HL-60 (cell line): ENCODE measurements around the gene ACTN1.

Source experiments
- DNase-seq, 2 experiments: peaks; one replicate each; pipeline ENCODE4 v3.0.0-alpha.2; 2010 to 2020; ENCODE audit warnings: low read depth in 1 of 2, low spot score in 1 of 2
- H3K27ac ChIP-seq: fragments of 250-450 bp; sonication (Bioruptor Pico); replicated peaks from 2 replicates; pipeline ENCODE4 v1.5.1; 2020; ENCODE audit warnings: mild to moderate bottlenecking, moderate library complexity
- H3K27me3 ChIP-seq: fragments of 250-450 bp; sonication (Bioruptor Pico); 2 replicates; pipeline ENCODE4 v1.5.1; 2021; ENCODE audit warnings: mild to moderate bottlenecking, moderate library complexity; ENCODE audit not compliant: insufficient read depth, poor library complexity, severe bottlenecking
- H3K4me3 ChIP-seq: replicated peaks from 2 replicates; pipeline ENCODE4 v1.5.1; 2011; ENCODE audit warnings: mild to moderate bottlenecking, control low read depth, low read length; ENCODE audit not compliant: insufficient read depth
- GABPA ChIP-seq: IDR thresholded peaks from 2 replicates; pipeline ENCODE4 v1.6.1; 2012; ENCODE audit warnings: low read depth
- POLR2AphosphoS5 ChIP-seq: IDR thresholded peaks from 2 replicates; pipeline ENCODE4 v1.6.1; 2012; ENCODE audit warnings: low read depth
- SPI1 ChIP-seq: IDR thresholded peaks from 2 replicates; pipeline ENCODE4 v1.6.1; 2012; ENCODE audit warnings: low read depth, mild to moderate bottlenecking, borderline replicate concordance
- TF ChIP-seq, protein P1 (sequence below): IDR thresholded peaks from 2 replicates; pipeline ENCODE4 v1.6.1; 2012; ENCODE audit warnings: low read depth; ENCODE audit not compliant: insufficient replicate concordance
- TF ChIP-seq, protein P2 (sequence below): IDR thresholded peaks from one replicate; pipeline ENCODE4 v1.5.1; 2011; ENCODE audit warnings: low read length, control low read depth, inconsistent platforms; ENCODE audit not compliant: insufficient read depth

The ACTN1 gene

DNA sequence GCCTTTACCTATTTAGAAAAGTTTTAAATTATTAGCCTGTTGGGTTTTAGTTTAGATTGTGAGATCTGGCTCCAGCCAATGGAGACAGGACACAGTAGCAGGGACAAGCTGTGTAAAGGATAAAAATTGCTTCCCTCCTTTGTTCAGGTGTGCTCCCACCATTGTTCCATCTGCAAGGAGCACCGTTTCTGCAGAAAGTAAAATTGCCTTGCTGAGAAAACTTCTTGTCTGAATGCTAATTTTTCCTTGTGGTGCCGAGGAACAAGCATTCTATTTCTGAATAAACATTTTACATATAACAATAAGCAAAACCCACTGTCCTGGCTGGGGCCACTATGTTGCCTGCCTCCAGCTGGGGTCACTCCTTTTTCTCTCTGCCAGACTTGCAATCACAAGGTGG is 113.6 kb downstream of the ACTN1 start:
- no peak for TF ChIP-seq GABPA
- TF ChIP-seq POLR2AphosphoS5 = no peak
- TF ChIP-seq, protein P1, sequence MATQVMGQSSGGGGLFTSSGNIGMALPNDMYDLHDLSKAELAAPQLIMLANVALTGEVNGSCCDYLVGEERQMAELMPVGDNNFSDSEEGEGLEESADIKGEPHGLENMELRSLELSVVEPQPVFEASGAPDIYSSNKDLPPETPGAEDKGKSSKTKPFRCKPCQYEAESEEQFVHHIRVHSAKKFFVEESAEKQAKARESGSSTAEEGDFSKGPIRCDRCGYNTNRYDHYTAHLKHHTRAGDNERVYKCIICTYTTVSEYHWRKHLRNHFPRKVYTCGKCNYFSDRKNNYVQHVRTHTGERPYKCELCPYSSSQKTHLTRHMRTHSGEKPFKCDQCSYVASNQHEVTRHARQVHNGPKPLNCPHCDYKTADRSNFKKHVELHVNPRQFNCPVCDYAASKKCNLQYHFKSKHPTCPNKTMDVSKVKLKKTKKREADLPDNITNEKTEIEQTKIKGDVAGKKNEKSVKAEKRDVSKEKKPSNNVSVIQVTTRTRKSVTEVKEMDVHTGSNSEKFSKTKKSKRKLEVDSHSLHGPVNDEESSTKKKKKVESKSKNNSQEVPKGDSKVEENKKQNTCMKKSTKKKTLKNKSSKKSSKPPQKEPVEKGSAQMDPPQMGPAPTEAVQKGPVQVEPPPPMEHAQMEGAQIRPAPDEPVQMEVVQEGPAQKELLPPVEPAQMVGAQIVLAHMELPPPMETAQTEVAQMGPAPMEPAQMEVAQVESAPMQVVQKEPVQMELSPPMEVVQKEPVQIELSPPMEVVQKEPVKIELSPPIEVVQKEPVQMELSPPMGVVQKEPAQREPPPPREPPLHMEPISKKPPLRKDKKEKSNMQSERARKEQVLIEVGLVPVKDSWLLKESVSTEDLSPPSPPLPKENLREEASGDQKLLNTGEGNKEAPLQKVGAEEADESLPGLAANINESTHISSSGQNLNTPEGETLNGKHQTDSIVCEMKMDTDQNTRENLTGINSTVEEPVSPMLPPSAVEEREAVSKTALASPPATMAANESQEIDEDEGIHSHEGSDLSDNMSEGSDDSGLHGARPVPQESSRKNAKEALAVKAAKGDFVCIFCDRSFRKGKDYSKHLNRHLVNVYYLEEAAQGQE = no peak
- no peak for TF ChIP-seq SPI1
- TF ChIP-seq, protein P2, sequence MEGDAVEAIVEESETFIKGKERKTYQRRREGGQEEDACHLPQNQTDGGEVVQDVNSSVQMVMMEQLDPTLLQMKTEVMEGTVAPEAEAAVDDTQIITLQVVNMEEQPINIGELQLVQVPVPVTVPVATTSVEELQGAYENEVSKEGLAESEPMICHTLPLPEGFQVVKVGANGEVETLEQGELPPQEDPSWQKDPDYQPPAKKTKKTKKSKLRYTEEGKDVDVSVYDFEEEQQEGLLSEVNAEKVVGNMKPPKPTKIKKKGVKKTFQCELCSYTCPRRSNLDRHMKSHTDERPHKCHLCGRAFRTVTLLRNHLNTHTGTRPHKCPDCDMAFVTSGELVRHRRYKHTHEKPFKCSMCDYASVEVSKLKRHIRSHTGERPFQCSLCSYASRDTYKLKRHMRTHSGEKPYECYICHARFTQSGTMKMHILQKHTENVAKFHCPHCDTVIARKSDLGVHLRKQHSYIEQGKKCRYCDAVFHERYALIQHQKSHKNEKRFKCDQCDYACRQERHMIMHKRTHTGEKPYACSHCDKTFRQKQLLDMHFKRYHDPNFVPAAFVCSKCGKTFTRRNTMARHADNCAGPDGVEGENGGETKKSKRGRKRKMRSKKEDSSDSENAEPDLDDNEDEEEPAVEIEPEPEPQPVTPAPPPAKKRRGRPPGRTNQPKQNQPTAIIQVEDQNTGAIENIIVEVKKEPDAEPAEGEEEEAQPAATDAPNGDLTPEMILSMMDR = no peak

DNA sequence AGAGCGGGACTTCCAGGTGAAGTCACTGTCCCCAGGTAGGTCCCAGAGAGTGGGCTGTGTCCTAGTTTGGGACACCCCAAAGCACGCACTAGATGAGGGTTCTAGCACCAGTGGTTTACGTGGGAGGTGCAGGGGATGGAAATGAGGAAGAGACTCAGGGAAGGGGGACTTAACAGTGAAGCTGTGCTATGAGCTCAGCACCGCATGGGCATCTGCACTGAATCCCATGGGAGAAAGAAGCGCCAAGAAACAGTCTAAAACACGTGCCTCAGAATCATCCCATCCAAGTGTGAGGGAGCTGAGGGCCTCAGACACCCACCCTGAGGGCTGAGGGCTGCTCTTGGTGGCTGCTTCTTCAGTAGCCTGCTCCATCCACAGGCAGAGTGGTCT is 114.7 kb downstream of the ACTN1 start:
- no peak overlapping the region for H3K27ac ChIP-seq

More for the DNA sequence above, 113.6 kb downstream of the ACTN1 start:
- Histone ChIP-seq H3K27ac (no peak overlapping the region), H3K4me3 (no peak overlapping the region), H3K27me3 (no peaks in the 10 kb centered on the region)
- DNase-seq = no peak

DNA sequence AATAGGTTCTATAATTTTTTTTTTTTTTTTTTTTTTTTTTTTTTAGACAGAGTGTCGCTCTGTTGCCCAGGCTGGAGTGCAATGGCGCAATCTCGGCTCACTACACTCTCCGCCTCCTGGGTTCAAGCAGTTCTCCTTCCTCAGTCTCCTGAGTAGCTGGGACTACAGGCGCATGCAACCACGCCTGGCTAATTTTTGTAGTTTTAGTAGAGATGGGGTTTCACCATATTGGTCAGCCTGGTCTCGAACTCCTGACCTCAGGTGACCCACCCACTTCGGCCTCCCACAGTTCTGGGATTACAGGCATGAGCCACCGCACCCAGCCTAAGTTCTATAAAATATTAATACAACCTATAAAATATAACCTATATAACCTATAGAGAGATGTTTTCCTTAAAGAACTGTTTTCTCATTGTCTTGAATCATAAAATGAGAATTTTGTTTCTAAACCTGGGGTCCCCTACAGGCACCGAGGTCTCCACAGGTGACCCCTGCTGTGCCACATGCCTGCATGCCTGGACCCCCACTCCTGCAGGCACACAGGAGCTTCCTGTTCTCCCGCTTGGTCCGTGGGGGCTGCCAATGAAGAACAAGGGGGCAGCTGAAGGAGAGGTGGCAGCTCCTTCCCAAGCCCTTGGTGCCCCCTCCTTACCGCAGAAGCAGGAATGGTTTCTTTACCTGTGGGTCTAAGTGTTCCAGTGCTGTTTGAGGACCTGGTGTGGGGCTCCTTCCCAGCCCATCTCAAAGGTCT is 115.3 kb downstream of the ACTN1 start:
- TF ChIP-seq GABPA = no peak
- TF ChIP-seq, protein P2 = no peak
- TF ChIP-seq SPI1 = no peak
- H3K4me3 ChIP-seq = no peak overlapping the region
- H3K27me3 ChIP-seq = no peaks in the 10 kb centered on the region
- no peak overlapping the region for H3K27ac ChIP-seq
- peak in 1 of 2 experiments; percentile 4 for DNase-seq

More for the DNA sequence above, 114.7 kb downstream of the ACTN1 start:
- DNase-seq = no peak
- Histone ChIP-seq H3K4me3 (no peak overlapping the region), H3K27me3 (no peaks in the 10 kb centered on the region)
- no peak for TF ChIP-seq GABPA
- TF ChIP-seq POLR2AphosphoS5 = no peak
- TF ChIP-seq SPI1 = no peak
- TF ChIP-seq, protein P1 = no peak

DNA sequence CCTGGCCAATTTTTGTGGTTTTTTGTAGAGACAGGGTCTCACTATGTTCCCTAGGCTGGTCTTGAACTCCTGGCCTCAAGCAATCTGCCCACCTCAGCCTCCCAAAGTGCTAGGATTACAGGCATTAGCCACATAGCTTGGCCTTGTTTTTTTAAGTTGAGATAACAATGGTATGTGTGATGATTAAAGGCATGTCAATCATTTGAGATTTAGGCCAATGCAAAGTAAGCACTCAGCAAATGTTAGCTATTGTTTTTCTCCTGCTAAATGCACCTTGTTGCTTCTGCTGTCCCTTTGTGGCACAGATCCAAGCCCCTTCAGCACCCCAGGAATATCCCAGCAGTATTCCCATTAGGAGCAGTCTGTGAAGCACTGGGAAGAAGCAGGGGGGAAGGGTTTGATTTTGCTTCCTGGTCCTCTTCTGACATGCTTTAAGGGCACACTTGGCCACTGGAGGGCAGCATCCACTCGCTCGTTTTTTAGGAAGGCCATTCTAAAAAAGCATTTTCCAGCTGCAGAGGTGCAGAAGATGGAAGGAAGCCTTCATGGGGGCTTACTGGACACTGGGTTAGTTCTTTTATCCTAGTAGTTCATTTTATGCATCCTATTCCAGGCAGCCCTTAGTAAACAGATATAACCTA is 116.0 kb downstream of the ACTN1 start:
- peak; percentile 27 to 66 for DNase-seq
- no peaks in the 10 kb centered on the region for H3K27me3 ChIP-seq
- no peak overlapping the region for H3K27ac ChIP-seq
- TF ChIP-seq POLR2AphosphoS5 (no peak), SPI1 (no peak), GABPA (no peak)
- TF ChIP-seq, protein P1 = no peak
- TF ChIP-seq, protein P2 = no peak
- H3K4me3 ChIP-seq = no peak overlapping the region
